ENCODE measurements around the gene CFAP58. TPM values are rescaled to one million over a fixed set of nuclear protein-coding genes. Genes with fewer than 3 reads are reported as not detected.

Gene CFAP58
- total RNA-seq, 1 experiment from 2014 or later, result 0.63 TPM

DNA sequence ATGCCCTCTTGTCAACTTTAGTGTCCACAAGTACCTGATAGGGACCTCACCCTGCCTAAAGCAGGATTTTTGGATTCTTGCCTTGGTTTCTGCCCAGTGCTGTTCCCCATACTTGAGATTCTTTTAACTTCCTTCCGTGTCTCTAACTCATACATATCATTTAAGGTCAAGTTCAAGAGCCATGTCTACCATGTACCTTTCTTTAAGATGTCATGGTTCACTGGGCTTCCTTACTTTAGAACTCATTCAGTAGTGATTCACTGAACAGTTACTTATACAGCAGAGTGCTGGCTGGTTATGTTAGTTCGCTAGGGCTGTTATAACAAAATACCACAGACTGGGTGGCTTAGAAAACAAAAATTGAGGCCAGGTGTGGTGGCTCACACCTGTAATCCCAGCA lies 5.0 kb upstream of the CFAP58 start:
- Histone ChIP-seq H3K79me1 (ENCODE audit: insufficient read depth, low read depth, low read length, poor library complexity, severe bottlenecking) (no peaks in the 10 kb centered on the region), H3K18ac (ENCODE audit: insufficient read length, low read depth, low read length) (no peak overlapping the region), H3K14ac (ENCODE audit: insufficient read depth, low read length) (no peak overlapping the region), H2AK5ac (ENCODE audit: insufficient read length, low read length) (no peak overlapping the region), H3K4me1 (ENCODE audit: insufficient read depth, low read length) (peaks cover 6% of the 10 kb centered on the region; the same call in 1 of the 2 replicates), H4K5ac (ENCODE audit: insufficient read length, low read depth, low read length) (no peak overlapping the region), H2BK5ac (ENCODE audit: insufficient read length, low read length) (no peak overlapping the region), H2BK12ac (ENCODE audit: insufficient read length, low read depth, low read length) (no peak overlapping the region), H3K9ac (ENCODE audit: extremely low read depth, insufficient read length, low read length) (no peak overlapping the region), H2BK15ac (ENCODE audit: low read depth, low read length) (no peak overlapping the region), H3T11ph (ENCODE audit: low read length) (no peak overlapping the region), H3K23ac (ENCODE audit: insufficient read length, low read depth, low read length) (no peak overlapping the region), H3K4me2 (ENCODE audit: insufficient read depth, insufficient read length, low read length) (no peak overlapping the region), H4K91ac (ENCODE audit: insufficient read length, low read depth, low read length) (no peak overlapping the region), H2BK120ac (ENCODE audit: low read depth, low read length, poor library complexity, severe bottlenecking) (no peak overlapping the region), H3K9me3 (ENCODE audit: control insufficient read depth, low read depth, low read length) (no peaks in the 10 kb centered on the region), H3K23me2 (ENCODE audit: insufficient read length, low read depth, low read length, poor library complexity, severe bottlenecking) (no peaks in the 10 kb centered on the region), H3K79me2 (ENCODE audit: insufficient read depth, low read length) (no peaks in the 10 kb centered on the region), H2BK20ac (ENCODE audit: low read depth, low read length, poor library complexity, severe bottlenecking) (no peak overlapping the region), H4K20me1 (ENCODE audit: control insufficient read depth, insufficient read depth, insufficient read length) (no peaks in the 10 kb centered on the region), H3K27ac (ENCODE audit: insufficient read length, low read depth, low read length) (no peak overlapping the region), H3K4ac (ENCODE audit: low read depth, low read length) (no peak overlapping the region), H2AFZ (ENCODE audit: low read length) (no peak overlapping the region), H3K56ac (ENCODE audit: insufficient read length, low read depth, low read length) (no peak overlapping the region), H3K27me3 (ENCODE audit: insufficient read depth, low read length) (no peaks in the 10 kb centered on the region; the same call in 1 of the 2 replicates), H4K8ac (replicated peaks; ENCODE audit: insufficient read length, low read depth, low read length) (no peak overlapping the region)
- no peaks in the 10 kb centered on the region for H3K9me3 Mint-ChIP-seq
- H3K36me3 Mint-ChIP-seq (ENCODE audit: insufficient read depth in 1 of 3, low read depth in 3 of 3), result no peaks in the 10 kb centered on the region
- DNase-seq, result no peak
- peaks cover 6% of the 10 kb centered on the region for H3K27me3 Mint-ChIP-seq (ENCODE audit: low read depth)
- TF ChIP-seq, protein P1, sequence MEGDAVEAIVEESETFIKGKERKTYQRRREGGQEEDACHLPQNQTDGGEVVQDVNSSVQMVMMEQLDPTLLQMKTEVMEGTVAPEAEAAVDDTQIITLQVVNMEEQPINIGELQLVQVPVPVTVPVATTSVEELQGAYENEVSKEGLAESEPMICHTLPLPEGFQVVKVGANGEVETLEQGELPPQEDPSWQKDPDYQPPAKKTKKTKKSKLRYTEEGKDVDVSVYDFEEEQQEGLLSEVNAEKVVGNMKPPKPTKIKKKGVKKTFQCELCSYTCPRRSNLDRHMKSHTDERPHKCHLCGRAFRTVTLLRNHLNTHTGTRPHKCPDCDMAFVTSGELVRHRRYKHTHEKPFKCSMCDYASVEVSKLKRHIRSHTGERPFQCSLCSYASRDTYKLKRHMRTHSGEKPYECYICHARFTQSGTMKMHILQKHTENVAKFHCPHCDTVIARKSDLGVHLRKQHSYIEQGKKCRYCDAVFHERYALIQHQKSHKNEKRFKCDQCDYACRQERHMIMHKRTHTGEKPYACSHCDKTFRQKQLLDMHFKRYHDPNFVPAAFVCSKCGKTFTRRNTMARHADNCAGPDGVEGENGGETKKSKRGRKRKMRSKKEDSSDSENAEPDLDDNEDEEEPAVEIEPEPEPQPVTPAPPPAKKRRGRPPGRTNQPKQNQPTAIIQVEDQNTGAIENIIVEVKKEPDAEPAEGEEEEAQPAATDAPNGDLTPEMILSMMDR (conservative IDR thresholded peaks at IDR 0.05), result no peak
- no peak overlapping the region for H3K27ac Mint-ChIP-seq
- WGBS (ENCODE audit: extremely low coverage, insufficient read length, low lambda C conversion rate), result no CpG with 5 or more reads among the region's 2 CpGs
- H3K4me1 Mint-ChIP-seq, result peaks cover 5 to 7% of the 10 kb centered on the region in 2 experiments; a peak in 3 of 4 replicates
- no peak overlapping the region for H3K4me3 Mint-ChIP-seq
